T1000 (cell line): ENCODE data around the gene PSPN.
A peak's percentile ranks its signal among the peaks of the same experiment; 100 is the strongest.
"Not testable (repeated sequence)": the region's sequence is repeated elsewhere in the genome, so short reads cannot be mapped to it uniquely, and the experiment has no call there.

Source experiments
- DNase-seq: peaks from one replicate; lab custom pipeline; 2025; ENCODE audit warnings: mixed read lengths; lab: John Stamatoyannopoulos, UW

Gene PSPN

GRCh38 chr19:6402837-6403608 is 27.3 kb upstream of the PSPN start:
- no peak for DNase-seq

DNA sequence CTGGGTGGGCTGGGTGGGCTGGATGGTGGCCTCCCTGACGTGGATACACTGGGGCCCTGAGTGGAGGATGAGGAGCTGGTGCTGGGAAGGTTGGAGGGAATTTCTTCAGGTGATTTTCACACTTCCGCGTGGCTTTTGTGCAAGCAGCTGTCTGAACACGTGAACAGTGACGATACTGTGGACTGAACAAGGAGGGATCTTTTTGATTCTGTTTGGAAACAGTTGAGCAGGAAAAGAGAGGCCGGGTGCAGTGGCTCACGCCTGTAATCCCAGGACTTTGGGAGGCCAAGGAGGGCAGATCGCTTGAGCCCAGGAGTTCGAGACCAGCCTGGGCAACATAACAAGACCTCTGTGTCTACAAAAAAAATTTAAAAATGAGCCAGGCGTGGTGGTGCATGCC is 26.3 kb upstream of the PSPN start:
- DNase-seq = no peak

- not testable (repeated sequence) for DNase-seq
Measured at GRCh38 chr19:6400062-6400944, 24.6 kb upstream of the PSPN start.

- no peak for DNase-seq
Measured at GRCh38 chr19:6396305-6396704, 20.6 kb upstream of the PSPN start.

- DNase-seq = no peak
Measured at GRCh38 chr19:6394831-6395230, 19.1 kb upstream of the PSPN start.

DNA sequence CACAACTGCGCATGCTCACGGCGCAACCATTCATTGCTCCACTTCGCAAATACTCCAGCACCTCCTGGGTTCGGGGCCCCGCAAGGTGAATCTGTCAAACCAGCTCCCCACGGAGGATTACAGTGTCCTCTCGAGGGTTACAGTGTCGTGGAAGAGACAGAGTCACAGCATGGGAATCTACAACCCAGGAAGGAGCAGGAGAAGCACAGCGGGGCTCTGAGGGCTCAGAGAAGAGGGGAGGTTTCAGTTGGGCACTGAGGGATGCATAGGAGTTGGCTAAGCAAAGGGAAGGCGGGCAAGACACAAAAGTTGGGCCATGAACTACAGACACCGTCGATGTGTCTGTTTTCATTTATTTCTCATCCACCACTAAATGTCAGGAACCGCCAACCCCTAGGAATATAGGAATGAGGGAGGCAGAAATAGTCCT is 18.3 kb upstream of the PSPN start:
- DNase-seq = no peak

DNA sequence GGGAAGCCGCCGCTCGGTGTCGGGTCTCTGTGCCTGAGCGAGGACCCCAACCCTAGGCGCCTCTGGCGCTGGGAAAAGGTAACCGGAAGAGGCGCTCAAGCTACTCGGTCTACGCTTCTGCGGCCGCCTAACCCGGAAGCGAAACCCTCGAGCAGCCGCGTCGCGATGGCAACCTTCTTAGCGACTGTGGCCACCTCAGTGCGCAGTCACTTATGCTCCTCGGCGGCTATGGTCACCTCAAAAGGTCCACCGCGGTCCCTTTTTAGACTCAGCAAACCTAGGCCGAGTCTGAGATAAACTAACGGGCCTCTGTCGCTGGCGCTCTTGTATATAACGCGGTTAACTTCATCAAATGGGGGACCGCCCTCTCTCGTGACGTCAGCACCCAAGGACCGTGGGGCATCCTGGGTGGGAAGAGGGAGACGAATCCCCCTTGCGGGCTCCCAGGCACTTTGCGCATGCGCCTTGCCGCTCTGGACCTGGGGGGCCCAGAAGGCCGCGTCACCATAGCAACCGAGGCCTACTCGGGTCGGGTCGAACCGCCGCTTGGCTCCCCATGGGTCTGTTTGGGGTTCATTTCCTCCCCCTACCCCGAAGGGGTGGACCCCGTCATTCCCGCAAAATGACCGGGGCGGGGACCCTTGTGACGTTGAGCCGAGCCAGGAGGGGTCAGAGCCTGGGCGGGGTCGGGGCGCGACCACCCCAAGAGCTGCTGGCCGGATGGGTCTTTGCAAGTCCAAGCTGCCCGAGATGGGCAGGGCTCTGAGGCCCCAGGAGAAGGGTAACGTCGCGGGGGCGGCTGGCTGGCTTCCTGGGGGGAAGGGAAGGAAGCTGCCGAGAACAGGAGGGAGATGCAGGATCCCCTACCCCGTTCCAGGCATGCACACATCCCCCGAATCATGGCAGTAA is 17.6 kb upstream of the PSPN start, which contains the start of gene GTF2F1:
GTF2F1 (minus strand) TSS at position 91 of the 909 bp plus-strand sequence. CDS start 169 bp downstream, outside the sequence.
- peak; percentile 91 for DNase-seq

DNA sequence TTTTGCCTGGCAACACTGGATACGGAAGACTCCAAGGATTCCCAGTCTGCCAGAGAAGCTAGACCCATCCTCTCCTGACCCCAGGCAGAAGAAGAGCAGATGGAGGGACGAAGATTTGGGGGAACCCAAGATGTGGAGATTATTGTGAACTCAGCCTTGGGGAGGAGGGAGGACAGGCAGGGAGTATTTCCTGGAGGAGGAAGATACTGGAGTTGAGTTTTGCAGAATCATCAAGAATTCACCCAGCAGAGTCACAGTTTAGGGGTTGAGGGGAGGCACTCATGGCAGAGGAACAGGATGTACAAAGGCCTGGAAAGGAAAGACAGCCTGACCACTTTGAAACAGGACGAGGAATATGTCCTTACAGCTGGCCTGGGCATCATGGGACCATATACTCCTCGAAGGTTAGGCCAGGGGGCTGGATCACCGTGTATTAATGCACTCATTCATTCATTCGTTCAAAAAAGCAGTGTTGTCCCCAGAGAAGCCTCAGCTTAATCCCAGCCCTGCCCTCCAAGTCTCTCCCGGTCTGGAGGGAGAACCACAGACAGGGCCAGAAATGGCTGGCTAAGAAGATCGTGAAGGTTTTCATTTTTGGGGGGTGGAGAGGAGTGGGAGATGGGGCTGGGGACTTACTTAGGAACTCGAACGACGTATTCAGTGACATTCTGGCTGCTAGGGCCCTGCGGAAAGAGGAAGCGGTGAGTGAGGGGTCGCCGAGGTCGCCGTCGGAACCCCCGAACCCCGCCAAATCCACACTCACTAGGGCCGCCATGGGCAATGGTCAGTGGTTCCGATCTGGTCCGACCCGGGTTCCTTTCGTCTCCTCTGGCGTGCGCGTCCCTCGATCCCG is 16.7 kb upstream of the PSPN start:
- no peak for DNase-seq

DNA sequence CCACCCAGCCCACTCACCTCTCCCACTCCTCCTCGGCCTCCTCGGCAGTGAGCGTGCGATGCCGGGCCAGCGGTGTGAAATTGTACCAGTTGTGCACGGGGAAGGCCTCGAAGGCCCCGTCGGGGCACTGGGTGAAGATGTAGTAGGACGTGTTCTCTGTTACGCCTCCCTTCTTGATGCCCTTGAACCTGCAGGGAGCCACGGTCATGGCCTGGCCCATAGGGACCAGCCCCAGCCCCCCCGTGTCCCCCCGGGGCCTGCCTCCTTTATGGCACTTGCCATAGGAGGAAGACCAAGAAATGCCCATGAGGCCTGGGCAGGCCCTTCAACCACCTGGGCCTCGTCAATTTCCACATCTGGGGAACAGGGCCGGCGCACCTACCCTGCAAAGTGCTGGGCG is 11.6 kb upstream of the PSPN start:
- DNase-seq = no peak

- no peak for DNase-seq
Measured at GRCh38 chr19:6384381-6384780, 8.6 kb upstream of the PSPN start.

DNA sequence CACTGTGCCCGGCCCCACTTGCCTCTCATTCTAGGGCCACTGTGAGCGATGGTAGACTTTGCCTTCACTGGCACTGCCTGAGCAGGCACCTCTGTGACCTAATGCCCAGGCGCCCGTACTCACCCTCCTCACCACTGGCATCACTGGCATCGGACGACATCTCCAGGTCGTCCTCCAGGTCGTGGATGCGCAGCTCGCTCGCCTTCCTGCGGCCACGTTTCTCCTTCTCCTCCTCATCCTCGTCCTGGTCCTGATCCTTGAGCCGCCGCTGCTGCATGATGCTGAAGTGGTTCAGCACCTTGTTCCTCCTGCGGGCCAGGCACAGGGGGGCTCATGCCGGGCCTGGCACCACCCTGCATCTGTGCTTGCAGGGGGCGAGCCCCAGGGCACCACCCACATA is 7.5 kb upstream of the PSPN start:
- no peak for DNase-seq

DNA sequence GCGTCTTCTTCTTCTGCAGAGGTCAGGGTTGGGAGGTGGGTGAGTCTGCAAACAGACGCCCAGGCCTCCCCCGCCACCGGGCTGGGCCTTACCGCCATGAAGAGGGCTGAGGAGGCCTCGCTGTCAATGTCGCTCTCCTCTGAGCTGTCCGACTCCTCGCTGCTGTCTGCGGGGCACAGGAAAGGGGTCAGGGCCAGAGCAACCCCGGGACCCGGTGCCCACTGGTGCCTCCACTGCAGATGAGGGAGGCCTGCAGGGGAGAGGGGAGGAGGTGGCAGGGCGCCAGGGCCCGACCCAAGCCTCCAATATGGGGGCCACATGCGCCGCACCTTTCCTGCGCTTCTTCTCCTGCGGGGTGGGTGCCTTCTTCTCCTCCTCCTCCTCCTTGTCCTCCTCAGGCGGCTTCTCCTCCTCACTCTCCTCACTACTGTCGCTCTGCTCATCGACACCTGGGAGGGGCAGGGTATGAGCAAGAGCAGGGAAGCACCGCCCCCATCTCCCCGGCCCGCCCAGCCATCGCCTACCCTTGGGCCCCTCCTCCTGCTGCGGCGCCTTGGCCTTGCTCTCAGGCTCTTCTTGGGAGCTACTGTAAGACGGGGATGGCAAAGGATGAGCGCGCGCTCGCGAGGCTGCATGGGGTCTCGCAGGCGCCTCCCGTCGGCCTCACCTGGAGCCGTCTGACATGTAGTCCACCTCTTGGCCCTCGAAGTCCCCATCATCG is 5.5 kb upstream of the PSPN start:
- no peak for DNase-seq

DNA sequence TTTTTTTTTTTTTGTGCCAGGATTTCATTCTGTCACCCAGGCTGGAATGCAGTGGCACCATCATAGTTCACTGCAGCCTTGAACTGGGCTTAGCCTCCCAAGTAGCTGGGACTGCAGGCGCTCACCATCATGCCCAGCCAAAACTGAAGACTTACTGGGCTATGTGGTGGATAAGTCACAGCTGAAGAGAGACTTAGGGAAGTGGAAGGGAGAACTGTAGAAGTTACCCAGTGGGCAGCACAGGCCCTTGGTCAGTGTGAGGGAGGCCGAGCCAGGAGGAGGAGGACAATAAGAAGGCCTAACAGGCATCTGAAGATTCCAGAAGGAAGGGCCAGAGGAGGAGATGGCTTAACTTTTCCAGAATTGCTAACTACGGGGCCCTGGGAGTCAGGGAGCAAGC is 4.0 kb upstream of the PSPN start:
- DNase-seq = no peak

DNA sequence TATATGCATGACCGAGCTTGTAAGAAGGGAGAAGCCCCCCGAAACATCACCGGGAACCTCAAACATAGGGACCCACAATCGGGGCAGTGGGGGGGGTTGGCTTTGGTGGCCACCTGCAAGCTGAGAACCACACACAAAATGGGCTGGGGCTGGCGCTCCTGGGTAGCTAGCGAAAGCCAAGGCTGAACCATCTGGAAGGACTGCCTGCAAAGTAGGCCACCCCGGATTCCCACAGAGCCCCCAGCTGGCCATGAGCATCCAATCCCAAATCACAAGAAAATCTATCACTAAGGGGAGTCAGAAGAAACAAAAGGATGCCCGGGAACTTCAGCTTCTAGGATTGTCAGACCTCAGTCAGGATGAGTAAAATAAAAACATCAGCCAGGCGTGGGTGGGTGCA is 2.8 kb upstream of the PSPN start:
- no peak for DNase-seq

GRCh38 chr19:6378041-6378440 is 2.3 kb upstream of the PSPN start:
- no peak for DNase-seq

GRCh38 chr19:6376512-6377190 is 918 bp upstream of the PSPN start:
- no peak for DNase-seq

DNA sequence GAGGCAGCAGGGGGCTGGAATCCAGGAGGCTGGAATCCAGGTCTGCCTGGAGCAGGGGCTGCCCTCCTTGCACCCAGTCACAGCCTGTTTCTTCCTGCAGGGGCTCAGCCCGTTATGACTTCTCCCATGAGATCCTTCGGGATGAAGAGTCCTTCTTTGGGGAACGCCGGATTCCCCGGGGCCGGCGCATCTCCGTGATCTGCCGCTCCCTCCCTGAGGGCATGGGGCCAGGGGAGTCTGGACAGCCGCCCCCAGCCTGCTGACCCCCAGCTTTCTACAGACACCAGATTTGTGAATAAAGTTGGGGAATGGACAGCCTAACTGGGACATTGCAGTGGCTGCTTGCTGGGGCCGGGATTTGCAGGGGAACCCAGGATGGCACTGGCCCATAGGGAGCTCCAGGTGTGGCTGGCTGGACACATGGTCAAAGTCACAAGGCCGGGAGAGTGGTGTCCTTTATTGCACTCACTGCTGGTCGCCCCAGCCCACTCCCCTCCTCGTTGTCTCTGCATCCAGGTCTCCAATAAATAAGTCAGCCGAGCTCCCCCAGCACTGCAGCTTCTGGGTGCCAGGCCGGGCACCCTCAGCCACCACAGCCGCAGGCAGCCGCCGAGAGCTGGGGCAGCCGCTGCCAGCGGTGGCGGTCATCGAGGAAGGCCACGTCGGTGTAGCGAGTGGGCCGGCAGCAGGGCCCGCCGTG is 872 bp downstream of the PSPN start:
- DNase-seq = no peak

DNA sequence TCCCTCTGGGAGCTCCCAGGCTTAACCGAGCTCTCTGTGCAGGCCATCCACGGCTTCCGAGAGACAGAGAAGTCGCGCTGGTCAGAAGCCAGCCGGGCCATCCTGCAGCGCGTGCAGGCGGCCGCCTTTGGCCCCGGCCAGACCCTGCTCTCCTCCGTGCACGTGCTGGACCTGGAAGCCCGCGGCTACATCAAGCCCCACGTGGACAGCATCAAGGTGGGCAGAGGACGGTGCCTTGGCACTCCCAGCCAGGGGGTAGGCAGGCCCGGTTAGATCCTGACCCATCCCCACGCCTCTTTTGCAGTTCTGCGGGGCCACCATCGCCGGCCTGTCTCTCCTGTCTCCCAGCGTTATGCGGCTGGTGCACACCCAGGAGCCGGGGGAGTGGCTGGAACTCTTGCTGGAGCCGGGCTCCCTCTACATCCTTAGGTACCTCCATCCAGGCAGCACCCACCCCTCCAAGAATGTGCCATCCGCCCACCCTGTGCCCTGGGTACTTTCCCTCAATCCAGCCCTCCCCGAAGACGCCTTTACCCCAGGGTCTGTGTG is 1.5 kb downstream of the PSPN start:
- no peak for DNase-seq

DNA sequence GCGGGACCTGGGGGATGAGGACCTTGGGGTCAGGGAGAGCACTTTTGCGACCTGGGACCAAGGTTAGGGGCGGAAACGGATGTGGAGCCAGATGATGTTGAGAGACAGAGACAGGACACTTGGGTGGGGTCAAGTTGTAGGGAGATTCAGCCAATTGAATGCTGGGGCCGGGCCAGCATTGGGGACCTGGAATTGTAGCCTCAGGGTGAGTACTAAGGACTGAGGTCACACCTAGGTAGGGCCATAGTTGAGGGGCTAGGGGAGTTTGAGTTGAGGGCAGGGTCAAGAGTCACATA is 2.0 kb downstream of the PSPN start:
- DNase-seq = no peak
